ENCODE measurements around the gene GLRA1.

The GLRA1 gene

DNA sequence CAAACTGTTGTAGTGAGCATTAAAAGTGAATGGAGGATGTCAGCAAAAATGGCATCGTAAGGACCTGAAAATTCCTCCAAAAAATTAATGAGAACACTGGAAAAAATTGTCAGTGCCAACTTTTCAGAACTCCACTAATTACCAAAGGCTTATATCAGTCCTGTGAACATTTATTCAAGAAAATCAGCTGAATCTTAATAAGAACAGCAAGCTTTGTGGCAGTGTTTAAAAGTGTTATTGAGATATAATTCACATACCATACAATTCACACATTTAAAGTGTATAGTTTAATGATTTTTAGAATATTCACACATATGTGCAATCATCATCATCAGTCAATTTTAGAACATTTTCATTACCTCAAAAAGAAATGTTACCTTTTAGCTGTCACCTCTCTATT is 95.3 kb downstream of the GLRA1 start:
- TF ChIP-seq, protein P1, sequence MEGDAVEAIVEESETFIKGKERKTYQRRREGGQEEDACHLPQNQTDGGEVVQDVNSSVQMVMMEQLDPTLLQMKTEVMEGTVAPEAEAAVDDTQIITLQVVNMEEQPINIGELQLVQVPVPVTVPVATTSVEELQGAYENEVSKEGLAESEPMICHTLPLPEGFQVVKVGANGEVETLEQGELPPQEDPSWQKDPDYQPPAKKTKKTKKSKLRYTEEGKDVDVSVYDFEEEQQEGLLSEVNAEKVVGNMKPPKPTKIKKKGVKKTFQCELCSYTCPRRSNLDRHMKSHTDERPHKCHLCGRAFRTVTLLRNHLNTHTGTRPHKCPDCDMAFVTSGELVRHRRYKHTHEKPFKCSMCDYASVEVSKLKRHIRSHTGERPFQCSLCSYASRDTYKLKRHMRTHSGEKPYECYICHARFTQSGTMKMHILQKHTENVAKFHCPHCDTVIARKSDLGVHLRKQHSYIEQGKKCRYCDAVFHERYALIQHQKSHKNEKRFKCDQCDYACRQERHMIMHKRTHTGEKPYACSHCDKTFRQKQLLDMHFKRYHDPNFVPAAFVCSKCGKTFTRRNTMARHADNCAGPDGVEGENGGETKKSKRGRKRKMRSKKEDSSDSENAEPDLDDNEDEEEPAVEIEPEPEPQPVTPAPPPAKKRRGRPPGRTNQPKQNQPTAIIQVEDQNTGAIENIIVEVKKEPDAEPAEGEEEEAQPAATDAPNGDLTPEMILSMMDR (IDR thresholded peaks at IDR 0.05; ENCODE audit: borderline replicate concordance, insufficient read depth, low read depth, low read length), result no peak
- H3K4me3 ChIP-seq (ENCODE audit: low read depth, low read length), result no peak overlapping the region

DNA sequence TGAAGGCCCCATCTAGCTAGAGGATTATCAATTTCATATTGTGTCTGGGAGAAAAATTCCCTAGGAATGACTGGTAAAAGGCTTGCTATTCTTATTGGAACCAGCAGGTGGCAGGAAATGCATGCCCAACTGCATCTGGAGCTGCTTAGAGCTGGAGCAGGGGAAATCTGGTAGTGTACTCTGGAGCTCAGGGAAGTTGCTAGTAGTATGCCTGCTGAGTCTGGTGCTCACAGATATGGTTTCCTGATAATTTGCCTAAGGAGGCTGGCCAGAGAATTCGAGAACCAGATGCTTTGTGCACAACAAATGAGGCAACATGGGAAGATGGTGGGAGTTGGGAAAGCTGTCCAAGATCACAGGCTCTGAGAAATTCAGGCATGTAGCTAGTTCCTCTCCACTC is 99.2 kb downstream of the GLRA1 start:
- H3K4me3 ChIP-seq (ENCODE audit: low read depth, low read length), result no peak overlapping the region
- TF ChIP-seq, protein P1 (IDR thresholded peaks at IDR 0.05; ENCODE audit: borderline replicate concordance, insufficient read depth, low read depth, low read length), result peak; percentile 75

GRCh38 chr5:151822141-151822540 is 102.5 kb downstream of the GLRA1 start:
- TF ChIP-seq, protein P1 (IDR thresholded peaks at IDR 0.05; ENCODE audit: borderline replicate concordance, insufficient read depth, low read depth, low read length), result no peak

DNA sequence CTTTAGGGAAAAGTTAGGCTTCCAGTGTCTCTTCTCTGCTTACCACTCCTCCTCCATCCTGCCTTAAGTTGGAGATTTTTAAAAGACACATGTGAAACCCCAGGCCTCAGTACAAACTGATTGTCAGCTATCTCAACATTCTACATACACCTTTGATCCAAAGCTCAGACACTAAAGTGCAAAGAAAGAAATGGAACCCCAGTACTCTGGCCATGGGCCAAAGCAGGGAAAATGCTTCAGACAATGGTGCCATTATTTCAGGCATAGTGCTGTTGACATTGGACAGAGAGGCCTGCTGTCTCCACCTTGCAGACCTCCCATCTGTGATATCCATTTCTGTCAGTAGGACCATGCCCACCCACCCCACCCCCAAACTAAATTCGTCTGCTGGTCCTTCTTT is 103.7 kb downstream of the GLRA1 start:
- TF ChIP-seq, protein P1 (IDR thresholded peaks at IDR 0.05; ENCODE audit: borderline replicate concordance, insufficient read depth, low read depth, low read length), result no peak
- H3K4me3 ChIP-seq (ENCODE audit: low read depth, low read length), result no peak overlapping the region

More at GRCh38 chr5:151822141-151822540, 102.5 kb downstream of the GLRA1 start:
- H3K4me3 ChIP-seq (ENCODE audit: low read depth, low read length), result no peak overlapping the region

DNA sequence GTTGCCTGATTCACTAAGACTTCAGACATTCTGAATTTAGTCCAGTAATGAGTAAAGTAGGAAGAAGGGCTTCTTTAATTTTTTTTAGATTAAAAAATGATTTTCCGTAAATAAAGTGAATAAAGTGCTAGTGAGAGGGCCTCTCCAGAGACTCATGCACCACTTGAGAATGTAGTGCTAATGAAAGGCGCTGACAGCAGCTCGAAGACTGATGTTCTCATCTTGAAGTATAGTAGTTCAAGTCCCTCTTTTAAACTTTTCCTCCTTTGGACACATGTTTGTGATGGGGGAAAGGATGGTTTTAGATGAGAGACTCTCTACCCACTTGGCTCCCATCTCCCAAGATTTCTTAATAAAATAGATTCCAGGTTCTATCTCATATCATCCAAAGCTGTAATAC is 104.4 kb downstream of the GLRA1 start:
- no peak overlapping the region for H3K4me3 ChIP-seq (ENCODE audit: low read depth, low read length)
- TF ChIP-seq, protein P1 (IDR thresholded peaks at IDR 0.05; ENCODE audit: borderline replicate concordance, insufficient read depth, low read depth, low read length), result no peak

GRCh38 chr5:151819830-151820229 is 104.8 kb downstream of the GLRA1 start:
- TF ChIP-seq, protein P1 (IDR thresholded peaks at IDR 0.05; ENCODE audit: borderline replicate concordance, insufficient read depth, low read depth, low read length), result no peak
- no peak overlapping the region for H3K4me3 ChIP-seq (ENCODE audit: low read depth, low read length)

- no peak overlapping the region for H3K4me3 ChIP-seq (ENCODE audit: low read depth, low read length)
- TF ChIP-seq, protein P1 (IDR thresholded peaks at IDR 0.05; ENCODE audit: borderline replicate concordance, insufficient read depth, low read depth, low read length), result no peak
These were observed 109.6 kb downstream of the GLRA1 start for GRCh38 chr5:151815051-151815450.

All from GM12875 (cell line).